ENCODE data around the gene MMP1.

The MMP1 gene

GRCh38 chr11:102829316-102830000 lies 31.5 kb upstream of the MMP1 start:
- DNase-seq (ENCODE audit: insufficient read length, low spot score): no peak
- FAIRE-seq: no peak
- no peak for TF ChIP-seq POLR2A (IDR thresholded peaks at IDR 0.05; ENCODE audit: low read depth, low read length)

GRCh38 chr11:102824556-102824955 lies 26.6 kb upstream of the MMP1 start:
- DNase-seq (ENCODE audit: insufficient read length, low spot score) (no peak), FAIRE-seq (no peak)
- TF ChIP-seq POLR2A (IDR thresholded peaks at IDR 0.05; ENCODE audit: low read depth, low read length): no peak

GRCh38 chr11:102819491-102819890 lies 21.5 kb upstream of the MMP1 start:
- TF ChIP-seq POLR2A (IDR thresholded peaks at IDR 0.05; ENCODE audit: low read depth, low read length): no peak
- DNase-seq (ENCODE audit: insufficient read length, low spot score) (no peak), FAIRE-seq (no peak)

GRCh38 chr11:102813484-102813883 lies 15.5 kb upstream of the MMP1 start:
- FAIRE-seq (no peak), DNase-seq (ENCODE audit: insufficient read length, low spot score) (no peak)
- TF ChIP-seq POLR2A (IDR thresholded peaks at IDR 0.05; ENCODE audit: low read depth, low read length): no peak

GRCh38 chr11:102812188-102812587 lies 14.2 kb upstream of the MMP1 start:
- TF ChIP-seq POLR2A (IDR thresholded peaks at IDR 0.05; ENCODE audit: low read depth, low read length): no peak
- DNase-seq (ENCODE audit: insufficient read length, low spot score) (no peak), FAIRE-seq (no peak)

- DNase-seq (ENCODE audit: insufficient read length, low spot score) (no peak), FAIRE-seq (no peak)
- TF ChIP-seq POLR2A (IDR thresholded peaks at IDR 0.05; ENCODE audit: low read depth, low read length): no peak
Measured at GRCh38 chr11:102810950-102811660, 13.1 kb upstream of the MMP1 start.

- TF ChIP-seq POLR2A (IDR thresholded peaks at IDR 0.05; ENCODE audit: low read depth, low read length): no peak
- no peak for DNase-seq (ENCODE audit: insufficient read length, low spot score)
- no peak for FAIRE-seq
Measured at GRCh38 chr11:102809971-102810370, 12.0 kb upstream of the MMP1 start.

- DNase-seq (ENCODE audit: insufficient read length, low spot score) (no peak), FAIRE-seq (no peak)
- no peak for TF ChIP-seq POLR2A (IDR thresholded peaks at IDR 0.05; ENCODE audit: low read depth, low read length)
Measured at GRCh38 chr11:102807921-102808320, 10.0 kb upstream of the MMP1 start.

- FAIRE-seq (no peak), DNase-seq (ENCODE audit: insufficient read length, low spot score) (no peak)
- TF ChIP-seq POLR2A (IDR thresholded peaks at IDR 0.05; ENCODE audit: low read depth, low read length): no peak
Measured at GRCh38 chr11:102806296-102806695, 8.3 kb upstream of the MMP1 start.

- DNase-seq (ENCODE audit: insufficient read length, low spot score): no peak
- no peak for TF ChIP-seq POLR2A (IDR thresholded peaks at IDR 0.05; ENCODE audit: low read depth, low read length)
- FAIRE-seq: no peak
Measured at GRCh38 chr11:102802341-102802740, 4.4 kb upstream of the MMP1 start.

GRCh38 chr11:102800767-102801166 lies 2.8 kb upstream of the MMP1 start:
- no peak for TF ChIP-seq POLR2A (IDR thresholded peaks at IDR 0.05; ENCODE audit: low read depth, low read length)
- DNase-seq (ENCODE audit: insufficient read length, low spot score): no peak
- no peak for FAIRE-seq

GRCh38 chr11:102799681-102800340 lies 1.9 kb upstream of the MMP1 start:
- TF ChIP-seq POLR2A (IDR thresholded peaks at IDR 0.05; ENCODE audit: low read depth, low read length): no peak
- no peak for FAIRE-seq
- no peak for DNase-seq (ENCODE audit: insufficient read length, low spot score)

- TF ChIP-seq POLR2A (IDR thresholded peaks at IDR 0.05; ENCODE audit: low read depth, low read length): no peak
- no peak for FAIRE-seq
- no peak for DNase-seq (ENCODE audit: insufficient read length, low spot score)
Measured at GRCh38 chr11:102794382-102794781, 3.6 kb downstream of the MMP1 start.

- TF ChIP-seq POLR2A (IDR thresholded peaks at IDR 0.05; ENCODE audit: low read depth, low read length): no peak
- no peak for DNase-seq (ENCODE audit: insufficient read length, low spot score)
- FAIRE-seq: no peak
Measured at GRCh38 chr11:102793677-102794290, 4.2 kb downstream of the MMP1 start.
